ENCODE results near the gene LIPG.
A peak's percentile ranks its signal among the peaks of the same experiment; 100 is the strongest.
"Not testable (repeated sequence)": the region's sequence is repeated elsewhere in the genome, so short reads cannot be mapped to it uniquely, and the experiment has no call there.

LIPG gene

DNA sequence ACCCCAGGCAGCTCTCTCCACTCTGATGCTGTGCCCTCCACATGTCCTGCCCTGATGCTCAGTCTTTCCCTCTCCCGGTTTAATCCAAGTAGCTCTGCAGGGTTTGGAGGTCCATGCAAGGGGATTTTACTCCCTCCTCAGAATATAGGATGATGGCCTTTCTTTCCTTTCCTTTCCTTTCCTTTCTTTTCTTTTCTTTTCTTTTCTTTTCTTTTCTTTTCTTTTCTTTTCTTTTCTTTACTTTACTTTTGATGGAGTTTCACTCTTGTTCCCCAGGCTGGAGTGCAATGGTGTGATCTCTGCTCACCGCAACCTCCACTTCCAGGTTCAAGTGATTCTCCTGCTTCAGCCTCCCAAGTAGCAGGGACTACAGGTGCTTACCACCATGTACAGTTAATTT lies 17.7 kb downstream of the LIPG start:
- not testable (repeated sequence) for DNase-seq

DNA sequence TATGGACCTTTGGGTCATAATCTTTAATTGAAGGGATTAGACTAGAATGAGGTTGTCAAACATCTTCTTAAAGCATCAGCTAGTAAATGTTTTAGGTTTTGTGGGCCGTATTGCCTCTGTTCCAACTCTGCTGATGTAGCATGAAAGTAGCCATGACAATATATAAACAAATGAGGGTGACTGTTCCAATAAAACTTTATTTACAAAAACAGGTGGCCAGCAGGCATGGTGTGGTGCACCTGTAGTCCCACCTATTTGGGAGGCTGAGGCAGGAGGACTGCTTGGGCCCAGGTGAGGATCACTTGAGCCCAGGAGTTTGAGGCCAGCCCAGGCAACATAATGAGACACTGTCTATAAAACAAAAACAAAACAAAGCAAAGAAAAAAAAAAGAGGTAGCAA lies 18.4 kb downstream of the LIPG start:
- DNase-seq = no peak

DNA sequence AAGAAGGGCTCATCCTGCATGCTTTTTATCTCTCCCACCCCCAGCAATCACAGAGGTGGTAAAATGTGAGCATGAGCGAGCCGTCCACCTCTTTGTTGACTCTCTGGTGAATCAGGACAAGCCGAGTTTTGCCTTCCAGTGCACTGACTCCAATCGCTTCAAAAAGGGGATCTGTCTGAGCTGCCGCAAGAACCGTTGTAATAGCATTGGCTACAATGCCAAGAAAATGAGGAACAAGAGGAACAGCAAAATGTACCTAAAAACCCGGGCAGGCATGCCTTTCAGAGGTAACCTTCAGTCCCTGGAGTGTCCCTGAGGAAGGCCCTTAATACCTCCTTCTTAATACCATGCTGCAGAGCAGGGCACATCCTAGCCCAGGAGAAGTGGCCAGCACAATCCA lies 19.5 kb downstream of the LIPG start:
- DNase-seq = peak; percentile 40

- DNase-seq = no peak
Observed at GRCh38 chr18:49582579-49582978, 20.7 kb downstream of the LIPG start.

DNA sequence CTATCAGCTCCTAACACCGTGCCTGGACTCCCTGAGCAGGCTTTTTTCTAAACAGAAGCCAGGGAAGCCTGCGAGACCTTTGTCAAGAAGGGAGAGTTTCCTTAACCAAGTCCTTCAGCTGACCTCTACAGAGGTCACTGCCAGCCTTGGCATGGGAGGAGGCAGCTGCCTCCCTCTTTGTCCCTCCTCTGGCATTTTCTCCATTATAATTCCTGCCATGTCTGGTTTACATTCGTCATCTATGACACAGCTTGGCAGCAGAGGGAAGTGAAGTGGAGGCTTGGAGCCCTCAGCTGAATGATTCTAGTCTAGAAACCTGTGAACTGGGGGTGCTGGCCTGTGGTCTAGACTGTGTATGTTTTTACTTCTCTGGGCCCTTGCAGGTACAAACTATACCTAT lies 22.5 kb downstream of the LIPG start:
- no peak for DNase-seq

- not testable (repeated sequence) for DNase-seq
Observed at GRCh38 chr18:49584951-49585350, 23.1 kb downstream of the LIPG start.

DNA sequence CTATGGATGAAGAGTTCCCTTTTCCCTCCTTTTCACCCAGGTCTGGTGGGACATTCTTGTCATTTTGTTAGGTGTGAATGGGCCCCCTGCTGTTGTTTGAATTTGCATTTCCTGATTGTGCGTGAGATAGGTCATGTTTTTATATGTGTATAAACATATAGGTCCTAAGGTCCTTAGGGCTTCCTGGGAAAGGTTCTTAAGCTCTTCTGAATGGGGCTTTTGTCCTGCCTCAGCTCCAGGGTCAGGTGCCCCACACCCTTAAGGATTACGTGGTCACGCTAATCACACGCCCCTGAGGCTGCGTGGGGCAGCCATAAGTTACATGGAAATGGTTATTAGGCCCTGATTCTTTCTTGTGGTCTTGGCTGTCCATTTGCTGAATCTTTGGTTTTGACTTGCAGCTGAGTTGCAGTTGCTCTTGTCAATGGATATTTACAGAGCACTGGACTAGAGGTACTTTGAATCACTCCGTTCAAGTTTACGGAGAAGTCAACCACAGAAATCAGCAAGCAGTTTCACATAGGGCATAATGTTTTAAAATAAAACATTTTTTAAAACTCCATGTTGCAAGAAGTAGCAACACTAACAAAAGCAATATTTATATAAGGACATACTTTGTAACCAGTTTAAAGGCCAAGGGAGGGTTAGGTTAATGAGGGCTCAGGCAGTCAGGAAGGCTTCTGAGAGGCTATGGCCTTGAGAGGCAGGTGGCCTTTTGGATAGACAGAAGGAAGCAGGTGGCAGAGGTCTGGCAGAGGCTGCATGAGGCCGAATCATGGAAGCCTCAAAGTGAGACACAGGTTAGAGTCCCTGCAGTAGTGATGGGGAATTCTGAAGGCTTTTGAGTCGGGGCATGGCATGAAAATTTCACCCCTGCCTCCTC lies 24.2 kb downstream of the LIPG start:
- no peak for DNase-seq

DNA sequence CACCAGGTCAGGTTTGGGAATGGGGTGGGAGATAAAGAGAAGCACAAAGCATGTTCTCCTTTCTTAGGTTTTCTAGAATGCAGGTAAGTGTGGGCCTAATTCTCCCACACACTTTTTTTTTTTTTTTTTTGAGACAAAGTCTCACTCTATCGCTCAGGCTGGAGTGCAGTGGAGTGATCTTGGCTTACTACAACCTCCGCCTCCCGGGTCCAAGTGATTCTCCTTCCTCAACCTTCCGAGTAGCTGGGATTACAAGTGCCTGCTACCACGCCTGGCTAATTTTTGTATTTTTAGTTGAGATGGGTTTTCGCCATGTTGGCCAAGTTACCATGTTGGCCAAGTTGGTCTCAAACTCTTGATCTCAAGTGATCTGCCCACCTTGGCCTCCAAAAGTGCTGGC lies 26.3 kb downstream of the LIPG start:
- DNase-seq = no peak

DNA sequence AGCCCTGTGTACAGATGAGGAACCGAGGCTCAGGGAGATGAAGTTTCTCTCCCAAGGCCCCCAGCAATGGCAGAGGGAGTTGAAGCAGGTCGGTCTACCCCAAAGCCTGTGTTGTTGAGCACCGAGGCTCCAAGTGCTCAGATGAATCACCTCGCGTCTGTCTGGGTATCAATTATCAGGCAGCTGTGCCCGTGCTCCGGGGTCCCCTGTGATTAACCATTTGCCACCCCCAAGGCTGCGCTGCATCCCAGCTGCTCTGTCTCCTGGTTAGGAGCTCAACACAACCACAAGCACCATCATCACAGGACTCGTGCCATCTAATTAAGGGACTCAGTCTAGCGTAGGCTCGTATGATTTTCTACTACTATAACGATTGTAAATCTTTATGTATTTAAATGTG lies 27.1 kb downstream of the LIPG start:
- DNase-seq = no peak

- DNase-seq = no peak
Observed at GRCh38 chr18:49590608-49591007, 28.8 kb downstream of the LIPG start.

DNA sequence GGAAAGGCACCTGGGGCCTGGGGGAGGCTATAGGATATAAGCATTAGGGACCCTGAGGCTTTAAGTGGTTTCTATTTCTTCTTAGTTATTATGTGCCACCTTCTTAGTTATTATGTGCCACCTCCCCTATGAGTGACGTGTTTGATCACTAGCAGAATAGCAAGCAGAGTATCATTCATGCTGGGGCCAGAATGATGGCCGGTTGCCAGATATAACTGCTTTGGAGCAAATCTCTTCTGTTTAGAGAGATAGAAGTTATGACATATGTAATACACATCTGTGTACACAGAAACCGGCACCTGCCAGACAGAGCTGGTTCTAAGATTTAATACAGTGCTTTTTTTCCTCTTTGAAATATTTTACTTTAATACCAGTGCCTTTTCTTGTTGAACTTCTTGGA lies 29.4 kb downstream of the LIPG start:
- no peak for DNase-seq

DNA sequence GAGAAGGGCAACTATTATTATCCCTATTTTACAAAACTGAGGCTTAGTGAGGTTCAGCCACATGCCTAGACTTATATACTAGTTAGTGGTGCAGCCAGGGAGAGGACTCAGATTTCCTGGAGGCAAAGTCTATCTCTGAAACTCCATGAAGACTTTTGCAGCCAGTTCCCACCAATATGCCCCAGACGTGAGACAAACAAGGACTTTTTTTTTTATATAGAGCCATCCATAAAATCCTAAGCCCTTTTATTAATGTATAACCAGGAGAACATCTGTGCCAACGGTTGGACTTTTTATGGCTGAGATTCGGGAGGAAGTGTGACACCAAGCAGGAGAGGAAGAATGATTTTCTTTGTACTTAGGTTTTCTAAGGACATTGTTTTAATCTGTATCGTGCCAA lies 29.9 kb downstream of the LIPG start:
- DNase-seq = no peak

DNA sequence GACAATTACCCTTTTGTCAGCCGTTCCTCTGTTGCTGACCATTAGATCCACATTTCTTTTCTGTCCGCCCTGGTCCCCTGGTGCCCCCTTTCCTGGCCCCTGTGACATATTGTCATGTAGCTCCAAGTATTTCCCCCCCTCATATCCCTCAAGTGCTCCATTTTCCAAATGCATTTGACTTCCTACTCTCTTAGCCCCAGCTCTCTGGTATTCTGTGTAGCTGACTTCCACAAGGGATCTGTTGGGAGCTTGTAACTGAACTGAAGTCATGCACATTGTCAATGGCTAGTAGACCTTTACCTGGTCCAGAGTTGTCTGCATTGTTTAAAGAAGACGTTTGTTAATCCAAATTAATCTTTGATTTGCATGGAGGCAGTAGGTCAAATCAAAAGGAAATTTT lies 34.8 kb downstream of the LIPG start:
- DNase-seq = no peak

DNA sequence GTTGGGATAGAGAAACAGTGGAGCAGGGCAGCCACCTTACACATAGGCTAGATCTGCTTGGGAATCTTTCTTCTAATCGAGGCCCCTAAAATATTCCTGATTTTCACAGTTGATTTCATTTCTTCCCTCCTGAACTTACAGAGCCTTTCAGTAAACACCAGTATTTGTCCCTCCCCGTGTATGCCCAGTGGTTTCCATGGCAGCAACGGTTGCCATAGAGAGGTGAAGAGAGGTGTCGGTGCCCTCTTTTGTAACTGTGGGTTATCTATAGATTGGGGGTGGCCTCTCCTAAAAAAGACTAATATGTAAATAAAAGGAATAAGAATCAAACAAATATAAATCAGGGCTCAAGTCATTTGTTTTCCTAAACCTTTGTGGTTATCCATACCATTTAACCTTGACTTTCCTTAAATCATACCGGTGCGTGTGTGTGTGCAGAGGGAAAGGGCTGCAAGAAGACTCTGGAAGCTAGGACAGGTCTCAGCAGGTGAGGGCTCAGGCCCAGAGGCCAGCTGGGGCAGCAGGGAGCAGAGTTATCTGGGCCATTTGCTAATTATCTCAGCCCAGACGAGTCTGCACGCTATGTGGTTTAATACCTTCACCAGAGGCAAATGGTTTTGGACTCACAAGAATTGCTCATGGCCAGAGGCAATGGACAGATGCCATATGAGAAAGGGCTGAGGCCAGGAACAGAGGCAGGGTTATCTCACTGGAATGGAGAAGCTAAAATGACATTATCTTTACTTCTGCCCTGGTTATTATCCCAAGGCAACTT lies 35.5 kb downstream of the LIPG start:
- no peak for DNase-seq

GRCh38 chr18:49601211-49601610 lies 39.4 kb downstream of the LIPG start:
- no peak for DNase-seq

- peak; percentile 14 for DNase-seq
Observed at GRCh38 chr18:49608366-49609255, 46.8 kb downstream of the LIPG start.

GRCh38 chr18:49609256-49610021 lies 47.6 kb downstream of the LIPG start:
- no peak for DNase-seq

DNA sequence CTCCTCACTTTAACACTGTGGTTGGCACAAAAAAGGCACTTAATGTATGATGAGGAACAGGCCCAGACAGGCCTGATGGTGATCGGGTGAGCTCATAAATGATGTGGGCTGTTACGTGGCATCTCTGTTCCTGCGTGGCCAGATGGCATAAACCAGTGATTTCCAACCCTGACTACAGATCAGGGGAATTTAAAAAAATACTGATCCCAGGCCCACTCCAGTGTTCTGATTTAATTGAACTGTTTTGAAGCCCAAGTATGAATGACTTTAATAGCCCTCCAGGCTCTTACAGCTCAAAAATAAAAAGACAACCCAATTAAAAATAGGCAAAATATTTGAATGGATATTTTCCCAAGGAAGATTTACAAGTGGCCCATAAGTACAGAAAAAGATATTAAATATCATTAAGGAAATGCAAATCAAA lies 48.2 kb downstream of the LIPG start:
- DNase-seq = no peak

DNA sequence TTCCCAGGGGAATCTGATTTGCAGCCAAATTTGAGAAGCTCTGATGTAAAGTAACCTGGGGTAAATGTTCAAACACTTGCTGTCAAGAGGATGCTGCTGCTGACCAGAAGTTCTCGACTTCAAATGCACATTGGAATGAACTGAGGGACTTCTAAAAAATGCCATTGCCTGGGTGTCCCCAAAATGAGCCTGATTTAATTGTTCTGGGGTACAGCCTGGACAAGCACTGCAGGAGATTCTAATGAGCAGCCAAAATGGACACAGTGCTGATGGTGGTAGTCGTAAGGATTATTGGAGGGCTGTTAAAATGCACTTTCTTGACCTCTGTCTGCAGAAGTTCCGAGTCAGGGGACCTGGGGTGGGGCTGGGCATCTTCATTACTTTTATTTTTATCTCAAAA lies 49.5 kb downstream of the LIPG start:
- no peak for DNase-seq

- DNase-seq = no peak
Observed at GRCh38 chr18:49612515-49613033, 50.7 kb downstream of the LIPG start.

DNA sequence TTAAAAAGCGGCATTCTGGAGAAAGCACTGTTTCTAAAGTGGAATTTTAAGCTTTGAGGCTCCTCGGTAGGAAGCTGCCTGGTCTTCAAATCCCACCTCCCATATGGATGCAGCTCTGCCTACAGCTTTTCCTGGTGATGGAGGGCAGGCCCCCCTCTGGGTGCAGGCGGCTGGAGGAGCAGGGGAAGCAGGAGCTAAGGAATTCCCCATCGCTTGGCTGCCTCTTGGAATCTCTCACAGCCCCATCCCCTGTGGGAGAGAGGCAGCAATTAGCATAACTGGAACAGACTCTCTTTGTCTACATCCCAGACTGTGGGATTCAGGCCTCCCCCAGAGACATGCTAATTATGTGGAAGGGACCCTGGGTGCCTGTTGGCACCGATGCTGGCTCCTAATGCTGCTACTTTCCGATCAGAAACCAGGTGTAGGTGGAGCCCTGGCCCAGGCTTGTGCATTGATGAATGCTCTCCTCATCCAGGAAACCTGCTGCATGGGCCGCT lies 51.3 kb downstream of the LIPG start:
- DNase-seq = no peak

DNA sequence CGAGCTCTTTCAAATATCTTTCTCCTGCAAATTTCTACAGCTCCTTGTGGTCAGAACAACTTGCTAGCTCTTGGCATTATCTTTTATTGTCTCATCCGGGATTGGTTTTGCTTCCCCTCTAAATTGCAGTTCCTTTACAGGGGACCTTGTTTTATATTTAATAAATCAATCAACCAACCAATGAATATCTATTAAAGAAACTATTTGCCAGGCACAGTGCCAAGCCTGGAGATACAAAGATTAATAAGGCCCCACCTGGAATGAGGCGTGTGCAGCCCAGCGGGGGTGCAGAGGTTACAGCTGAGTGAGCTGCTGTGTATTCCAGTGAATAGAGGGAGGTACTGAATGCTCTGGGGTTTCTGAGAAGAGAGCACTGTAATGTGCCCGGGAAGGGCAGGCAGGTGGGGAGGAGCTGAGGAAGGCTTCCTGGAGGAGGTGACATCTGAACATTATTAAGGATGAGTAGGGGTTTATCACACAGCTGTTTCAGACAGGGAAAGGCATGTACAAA lies 51.8 kb downstream of the LIPG start:
- DNase-seq = no peak
